ENCODE results near the gene SCOC. TPM values are rescaled to one million over a fixed set of nuclear protein-coding genes. Genes with fewer than 3 reads are reported as not detected.

SCOC gene
- total RNA-seq, result 10 to 100 TPM in 4 of 5 experiments, 1 to 10 TPM in 1; 9.3 to 26.3 (median 22.6) TPM
- 10 to 100 TPM; 27.2 to 44.4 TPM for polyA plus RNA-seq
- 7.7 reads per million, percentile 31 among the genes with 10 or more reads in this experiment for total RNA-seq

- H3K4me1 Mint-ChIP-seq, result peaks cover 29 to 49% (median 43%) of the 10 kb centered on the region in 7 donors
- ATAC-seq (peak; percentile 98), DNase-seq (peak; percentile 80 to 98 (median 95))
- H3K27ac Mint-ChIP-seq, result peak within 1 kb of the TSS in 5 of 9 donors; percentile 47 to 90 (median 51)
- peak within 1 kb of the TSS in 2 of 10 donors; percentile 87 to 90 for H3K4me3 Mint-ChIP-seq
- intact Hi-C loops (cut with micrococcal nuclease), result loop anchor here (1.0 to 10.0 kb wide), 16 partner anchors 13 to 1359 kb away; partner anchors contain the start of genes ELMOD2 (in 2 of the 2), MAML3 (in 2 of the 2), NOCT (in 2 of the 2) and ZNF330 (in 2 of the 2)
- Histone ChIP-seq H3K36me3 (ENCODE audit: control insufficient read depth in 2 of 3, insufficient read depth in 3 of 3, low read length in 3 of 3) (peaks cover 0 to 6% (median 0%) of the 10 kb centered on the region in 3 experiments), H3K9me3 (ENCODE audit: control insufficient read depth in 2 of 3, low read length in 3 of 3) (no peaks in the 10 kb centered on the region), H3K27me3 (ENCODE audit: control insufficient read depth in 2 of 2, insufficient read depth in 2 of 2, low read length in 2 of 2) (no peaks in the 10 kb centered on the region), H3K27ac (ENCODE audit: low read depth, low read length) (peak within 1 kb of the TSS; percentile 86), H3K4me3 (ENCODE audit: low read length) (peak within 1 kb of the TSS; percentile 79), H3K4me1 (ENCODE audit: control insufficient read depth in 2 of 2, insufficient read depth in 2 of 2, low read length in 2 of 2) (peaks cover 6 to 7% of the 10 kb centered on the region in 2 donors)
- ChIA-PET POLR2A (interaction anchor here (0.6 to 2.8 kb wide), 14 partner anchors 9 to 817 kb away, joined by 3 to 12 read pairs (median 4); partner anchors contain the start of genes ELMOD2 and MAML3), CTCF (interaction anchor here (0.6 to 3.9 kb wide), 8 partner anchors 10 to 339 kb away, joined by 3 to 35 read pairs (median 4); partner anchors contain the start of gene ELMOD2)
- H3K27me3 Mint-ChIP-seq, result peaks cover 0 to 17% (median 0%) of the 10 kb centered on the region in 5 donors
- no peaks in the 10 kb centered on the region for H3K9me3 Mint-ChIP-seq
- H3K36me3 Mint-ChIP-seq, result no peaks in the 10 kb centered on the region
These were observed at the start of gene SCOC for GRCh38 chr4:140373328-140374129. SCOC (plus strand) TSS chr4:140373646; CDS start chr4:140379171, 5,525 bp downstream.

- Mint-ChIP-seq H3K36me3 (peaks cover 0 to 5% (median 0%) of the 10 kb centered on the region in 5 donors), H3K9me3 (peaks cover 0 to 6% (median under 1%) of the 10 kb centered on the region in 11 donors), H3K4me1 (peaks cover 0 to 11% (median 3%) of the 10 kb centered on the region in 7 donors), H3K27me3 (peaks cover 0 to 28% (median 4%) of the 10 kb centered on the region in 5 donors), H3K27ac (no peak overlapping the region), H3K4me3 (no peak overlapping the region)
- ChIA-PET CTCF (interaction anchor here (0.7 to 1.0 kb wide), 2 partner anchors 282 to 314 kb away, joined by 3 to 4 read pairs; no protein-coding TSS in a partner anchor), POLR2A (no interaction called here)
- no peaks in the 10 kb centered on the region for H3K4me1 ChIP-seq (ENCODE audit: control insufficient read depth in 2 of 2, insufficient read depth in 2 of 2, low read length in 2 of 2)
- no peak for DNase-seq
- intact Hi-C loops (cut with micrococcal nuclease), result loop anchor here (1.0 to 10.0 kb wide), 2 partner anchors 314 to 592 kb away; no protein-coding TSS in a partner anchor
- no peak for ATAC-seq
- no peak overlapping the region for H3K4me3 ChIP-seq (ENCODE audit: low read length)
- no peaks in the 10 kb centered on the region for H3K27me3 ChIP-seq (ENCODE audit: control insufficient read depth in 2 of 2, insufficient read depth in 2 of 2, low read length in 2 of 2)
- no peaks in the 10 kb centered on the region for H3K36me3 ChIP-seq (ENCODE audit: control insufficient read depth in 2 of 3, insufficient read depth in 3 of 3, low read length in 3 of 3)
- no peaks in the 10 kb centered on the region for H3K9me3 ChIP-seq (ENCODE audit: control insufficient read depth in 2 of 3, low read length in 3 of 3)
- H3K27ac ChIP-seq (ENCODE audit: low read depth, low read length), result no peak overlapping the region
These were observed 47.0 kb upstream of the SCOC start for GRCh38 chr4:140326395-140326993.

- Mint-ChIP-seq H3K36me3 (no peaks in the 10 kb centered on the region), H3K4me3 (no peak overlapping the region), H3K9me3 (no peaks in the 10 kb centered on the region), H3K27me3 (peaks cover 0 to 19% (median 4%) of the 10 kb centered on the region in 5 donors), H3K27ac (no peak overlapping the region), H3K4me1 (peaks cover 0 to 8% (median 4%) of the 10 kb centered on the region in 7 donors)
- Histone ChIP-seq H3K4me3 (ENCODE audit: low read length) (no peak overlapping the region), H3K27ac (ENCODE audit: low read depth, low read length) (no peak overlapping the region), H3K4me1 (ENCODE audit: control insufficient read depth in 2 of 2, insufficient read depth in 2 of 2, low read length in 2 of 2) (no peaks in the 10 kb centered on the region), H3K9me3 (ENCODE audit: control insufficient read depth in 2 of 3, low read length in 3 of 3) (no peaks in the 10 kb centered on the region), H3K27me3 (ENCODE audit: control insufficient read depth in 2 of 2, insufficient read depth in 2 of 2, low read length in 2 of 2) (no peaks in the 10 kb centered on the region), H3K36me3 (ENCODE audit: control insufficient read depth in 2 of 3, insufficient read depth in 3 of 3, low read length in 3 of 3) (no peaks in the 10 kb centered on the region)
- peak in 1 of 9 donors; percentile 10 for DNase-seq
- POLR2A ChIA-PET, result no interaction called here
- no peak for ATAC-seq
- CTCF ChIA-PET, result interaction anchor here (0.6 to 2.4 kb wide), 6 partner anchors 13 to 879 kb away, joined by 3 to 5 read pairs (median 4); partner anchors contain the start of gene SCOC
- intact Hi-C loops (cut with micrococcal nuclease), result loop anchor here in 1 of 2 donors (1.0 to 2.0 kb wide), 2 partner anchors 24 to 280 kb away; no protein-coding TSS in a partner anchor
These were observed 43.0 kb upstream of the SCOC start for GRCh38 chr4:140330311-140330900.

DNA sequence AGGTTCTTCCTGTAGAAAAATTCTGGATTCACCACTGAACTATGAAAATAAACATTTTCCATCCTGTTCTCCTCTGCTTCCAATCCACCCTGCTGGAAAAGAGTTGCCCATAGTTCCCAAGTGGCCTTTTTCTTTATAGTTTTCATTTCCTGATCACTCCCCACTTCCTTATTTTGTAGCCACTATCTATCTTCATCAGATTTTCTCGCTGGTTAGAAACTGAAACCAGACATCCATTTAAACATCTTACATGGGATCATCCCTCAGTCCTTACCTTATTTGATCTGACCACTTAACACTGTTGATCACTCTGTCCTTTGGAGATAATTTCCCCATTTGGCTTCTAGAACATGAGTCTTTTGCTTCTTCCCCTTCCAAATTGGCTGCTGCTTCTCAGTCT is 42.2 kb upstream of the SCOC start:
- H3K9me3 Mint-ChIP-seq, result no peaks in the 10 kb centered on the region
- Histone ChIP-seq H3K27ac (ENCODE audit: low read depth, low read length) (no peak overlapping the region), H3K9me3 (ENCODE audit: control insufficient read depth in 2 of 3, low read length in 3 of 3) (no peaks in the 10 kb centered on the region), H3K4me3 (ENCODE audit: low read length) (no peak overlapping the region), H3K27me3 (ENCODE audit: control insufficient read depth in 2 of 2, insufficient read depth in 2 of 2, low read length in 2 of 2) (no peaks in the 10 kb centered on the region), H3K4me1 (ENCODE audit: control insufficient read depth in 2 of 2, insufficient read depth in 2 of 2, low read length in 2 of 2) (no peaks in the 10 kb centered on the region), H3K36me3 (ENCODE audit: control insufficient read depth in 2 of 3, insufficient read depth in 3 of 3, low read length in 3 of 3) (no peaks in the 10 kb centered on the region)
- no peak overlapping the region for H3K27ac Mint-ChIP-seq
- CTCF ChIA-PET, result interaction anchor here (1.8 kb wide), 1 partner anchor 28 kb away, joined by 5 read pairs; no protein-coding TSS in a partner anchor
- H3K36me3 Mint-ChIP-seq, result no peaks in the 10 kb centered on the region
- intact Hi-C loops (cut with micrococcal nuclease), result loop anchor here in 1 of 2 donors (2.0 kb wide), 1 partner anchor 24 kb away; no protein-coding TSS in a partner anchor
- DNase-seq (no peak), ATAC-seq (no peak)
- POLR2A ChIA-PET, result no interaction called here
- peaks cover 0 to 8% (median 3%) of the 10 kb centered on the region in 7 donors for H3K4me1 Mint-ChIP-seq
- H3K4me3 Mint-ChIP-seq, result no peak overlapping the region
- H3K27me3 Mint-ChIP-seq, result peaks cover 0 to 21% (median 4%) of the 10 kb centered on the region in 5 donors

DNA sequence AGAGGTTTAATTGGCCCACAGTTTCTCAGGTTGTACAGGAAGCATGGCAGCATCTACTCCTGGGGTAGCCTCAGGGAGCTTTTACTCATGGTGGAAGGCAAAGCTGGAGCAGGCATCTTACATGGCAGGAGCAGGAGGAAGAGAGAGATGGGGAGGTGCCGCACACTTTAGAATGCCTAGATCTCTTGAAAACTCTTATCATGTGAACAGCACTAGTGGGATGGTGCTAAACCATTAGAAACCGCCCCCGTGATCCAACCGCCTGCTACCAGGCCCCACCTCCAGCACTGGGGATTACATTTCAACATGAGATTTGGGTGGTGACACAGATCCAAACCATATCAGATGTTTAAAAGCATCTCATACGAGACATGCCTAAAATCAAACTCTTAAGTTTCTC is 41.6 kb upstream of the SCOC start:
- Histone ChIP-seq H3K27me3 (ENCODE audit: control insufficient read depth in 2 of 2, insufficient read depth in 2 of 2, low read length in 2 of 2) (no peaks in the 10 kb centered on the region), H3K4me1 (ENCODE audit: control insufficient read depth in 2 of 2, insufficient read depth in 2 of 2, low read length in 2 of 2) (no peaks in the 10 kb centered on the region), H3K9me3 (ENCODE audit: control insufficient read depth in 2 of 3, low read length in 3 of 3) (no peaks in the 10 kb centered on the region), H3K27ac (ENCODE audit: low read depth, low read length) (no peak overlapping the region), H3K4me3 (ENCODE audit: low read length) (no peak overlapping the region), H3K36me3 (ENCODE audit: control insufficient read depth in 2 of 3, insufficient read depth in 3 of 3, low read length in 3 of 3) (no peaks in the 10 kb centered on the region)
- H3K27ac Mint-ChIP-seq, result no peak overlapping the region
- no peaks in the 10 kb centered on the region for H3K9me3 Mint-ChIP-seq
- H3K4me1 Mint-ChIP-seq, result peaks cover 0 to 8% (median 3%) of the 10 kb centered on the region in 7 donors
- H3K36me3 Mint-ChIP-seq, result no peaks in the 10 kb centered on the region
- CTCF ChIA-PET, result interaction anchor here (0.6 to 1.8 kb wide), 2 partner anchors 28 to 220 kb away, joined by 3 to 5 read pairs; no protein-coding TSS in a partner anchor
- POLR2A ChIA-PET, result no interaction called here
- H3K27me3 Mint-ChIP-seq, result peaks cover 0 to 24% (median 4%) of the 10 kb centered on the region in 5 donors
- DNase-seq, result no peak
- intact Hi-C loops (cut with micrococcal nuclease), result loop anchor here in 1 of 2 donors (2.0 kb wide), 1 partner anchor 23 kb away; no protein-coding TSS in a partner anchor
- H3K4me3 Mint-ChIP-seq, result no peak overlapping the region
- no peak for ATAC-seq

DNA sequence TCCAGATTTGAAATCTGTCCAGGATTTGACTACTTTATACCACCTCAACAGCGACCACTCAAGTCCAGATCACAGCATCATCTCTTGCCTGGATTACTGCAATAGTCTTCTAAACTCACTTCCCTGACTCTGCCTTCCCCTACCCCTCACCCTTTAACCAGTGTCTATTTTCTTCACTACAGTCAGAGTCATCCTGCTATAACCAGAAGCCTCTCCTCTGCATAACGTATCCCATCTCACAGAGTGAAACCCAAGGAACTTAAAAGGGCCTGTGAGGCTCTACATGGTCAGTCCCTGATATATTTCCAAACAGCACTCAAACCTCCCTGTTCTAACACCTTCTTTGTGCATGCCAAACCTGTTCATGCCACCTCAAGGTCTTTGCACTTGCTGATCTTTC is 40.7 kb upstream of the SCOC start:
- intact Hi-C loops (cut with micrococcal nuclease), result no loop called here
- Mint-ChIP-seq H3K4me1 (peaks cover 0 to 8% (median 3%) of the 10 kb centered on the region in 7 donors), H3K27me3 (peaks cover 4 to 25% (median 8%) of the 10 kb centered on the region in 5 donors), H3K27ac (peak overlapping the region in 1 of 9 donors; percentile 42), H3K9me3 (no peaks in the 10 kb centered on the region), H3K36me3 (no peaks in the 10 kb centered on the region), H3K4me3 (no peak overlapping the region)
- no peak overlapping the region for H3K27ac ChIP-seq (ENCODE audit: low read depth, low read length)
- no peaks in the 10 kb centered on the region for H3K4me1 ChIP-seq (ENCODE audit: control insufficient read depth in 2 of 2, insufficient read depth in 2 of 2, low read length in 2 of 2)
- H3K36me3 ChIP-seq (ENCODE audit: control insufficient read depth in 2 of 3, insufficient read depth in 3 of 3, low read length in 3 of 3), result no peaks in the 10 kb centered on the region
- ATAC-seq (no peak), DNase-seq (no peak)
- ChIA-PET CTCF (no interaction called here), POLR2A (no interaction called here)
- H3K9me3 ChIP-seq (ENCODE audit: control insufficient read depth in 2 of 3, low read length in 3 of 3), result no peaks in the 10 kb centered on the region
- no peak overlapping the region for H3K4me3 ChIP-seq (ENCODE audit: low read length)
- H3K27me3 ChIP-seq (ENCODE audit: control insufficient read depth in 2 of 2, insufficient read depth in 2 of 2, low read length in 2 of 2), result no peaks in the 10 kb centered on the region

All from naive thymus-derived CD4-positive, alpha-beta T cell (primary cell).